Liver (tissue), 3 donors: ENCODE results near the gene LMTK3.
"Not testable (repeated sequence)": the region's sequence is repeated elsewhere in the genome, so short reads cannot be mapped to it uniquely, and the experiment has no call there.

ENCODE experiments used
- ATF3 ChIP-seq: IDR thresholded peaks from 2 replicates; pipeline ENCODE4 v1.6.1; 2016; ENCODE audit warnings: antibody characterized with exemption
- EGR1 ChIP-seq, 2 donors: IDR thresholded peaks; 2 replicates each; pipeline ENCODE4 v1.6.1; 2016 to 2018; ENCODE audit warnings: antibody characterized with exemption in 2 of 2, low read depth in 2 of 2
- GABPA ChIP-seq, 2 donors: IDR thresholded peaks in 1 of 2; conservative IDR thresholded peaks in 1 of 2; 2 replicates each; pipeline ENCODE4 v1.6.1; 2016; ENCODE audit warnings: antibody characterized with exemption in 2 of 2, mild to moderate bottlenecking in 1 of 2, moderate library complexity in 1 of 2
- MAX ChIP-seq: IDR thresholded peaks from 2 replicates; pipeline ENCODE4 v1.6.1; 2016; ENCODE audit warnings: antibody characterized with exemption
- REST ChIP-seq: IDR thresholded peaks from 2 replicates; pipeline ENCODE4 v1.6.1; 2016; ENCODE audit warnings: antibody characterized with exemption, mild to moderate bottlenecking
- RXRA ChIP-seq, 2 donors: IDR thresholded peaks; 2 replicates each; pipeline ENCODE4 v1.6.1; 2017 to 2018; ENCODE audit warnings: antibody characterized with exemption in 2 of 2, mild to moderate bottlenecking in 1 of 2
- TF ChIP-seq, protein P1 (sequence below): fragments of 150-350 bp; IDR thresholded peaks from 2 replicates; pipeline ENCODE4 v1.5.1; 2017; ENCODE audit warnings: improper control_type of control experiment, low read depth, low read length; ENCODE audit not compliant: missing input control
- donor health status: healthy.
- donor health status: healthy.

- not testable (repeated sequence) for TF ChIP-seq GABPA (IDR thresholded peaks at IDR 0.05 in 1 of 2, conservative IDR thresholded peaks at IDR 0.05 in 1 of 2); EGR1 (IDR thresholded peaks at IDR 0.05; ENCODE audit: low read depth in 2 of 2); MAX; REST; RXRA (IDR thresholded peaks at IDR 0.05); ATF3
- TF ChIP-seq, protein P1, sequence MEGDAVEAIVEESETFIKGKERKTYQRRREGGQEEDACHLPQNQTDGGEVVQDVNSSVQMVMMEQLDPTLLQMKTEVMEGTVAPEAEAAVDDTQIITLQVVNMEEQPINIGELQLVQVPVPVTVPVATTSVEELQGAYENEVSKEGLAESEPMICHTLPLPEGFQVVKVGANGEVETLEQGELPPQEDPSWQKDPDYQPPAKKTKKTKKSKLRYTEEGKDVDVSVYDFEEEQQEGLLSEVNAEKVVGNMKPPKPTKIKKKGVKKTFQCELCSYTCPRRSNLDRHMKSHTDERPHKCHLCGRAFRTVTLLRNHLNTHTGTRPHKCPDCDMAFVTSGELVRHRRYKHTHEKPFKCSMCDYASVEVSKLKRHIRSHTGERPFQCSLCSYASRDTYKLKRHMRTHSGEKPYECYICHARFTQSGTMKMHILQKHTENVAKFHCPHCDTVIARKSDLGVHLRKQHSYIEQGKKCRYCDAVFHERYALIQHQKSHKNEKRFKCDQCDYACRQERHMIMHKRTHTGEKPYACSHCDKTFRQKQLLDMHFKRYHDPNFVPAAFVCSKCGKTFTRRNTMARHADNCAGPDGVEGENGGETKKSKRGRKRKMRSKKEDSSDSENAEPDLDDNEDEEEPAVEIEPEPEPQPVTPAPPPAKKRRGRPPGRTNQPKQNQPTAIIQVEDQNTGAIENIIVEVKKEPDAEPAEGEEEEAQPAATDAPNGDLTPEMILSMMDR: not testable (repeated sequence)
Observed at GRCh38 chr19:48519426-48519825, 7.8 kb upstream of the LMTK3 start.
